H1 (cell line): ENCODE measurements around the gene UFC1. TPM values are rescaled to one million over a fixed set of nuclear protein-coding genes. Genes with fewer than 3 reads are reported as not detected.

Experiments
- CHD7 ChIP-seq: fragments of 300-600 bp; sonication (generic); IDR thresholded peaks from 2 replicates; pipeline ENCODE4 v1.7.1; 2012; ENCODE audit warnings: low read length, moderate library complexity, mild to moderate bottlenecking, inconsistent platforms; ENCODE audit not compliant: insufficient replicate concordance
- CREB1 ChIP-seq: IDR thresholded peaks from 2 replicates; pipeline ENCODE4 v1.6.1; 2012; ENCODE audit warnings: inconsistent platforms
- GABPA ChIP-seq: IDR thresholded peaks from 2 replicates; pipeline ENCODE4 v1.6.1; 2011; ENCODE audit warnings: mild to moderate bottlenecking, low read length, moderate library complexity, borderline replicate concordance; ENCODE audit not compliant: insufficient read depth
- JUND ChIP-seq: IDR thresholded peaks from 2 replicates; pipeline ENCODE4 v1.6.1; 2011; ENCODE audit warnings: mild to moderate bottlenecking, improper control_type of control experiment, low read length
- POLR2AphosphoS5 ChIP-seq: IDR thresholded peaks from 2 replicates; pipeline ENCODE4 v1.6.1; 2011; ENCODE audit warnings: low read depth, low read length
- RBBP5 ChIP-seq: IDR thresholded peaks from 2 replicates; pipeline ENCODE4 v1.7.1; 2012; ENCODE audit warnings: low read depth, mild to moderate bottlenecking, inconsistent platforms, low read length, moderate library complexity, borderline replicate concordance
- SAP30 ChIP-seq: fragments of 300-600 bp; sonication (generic); IDR thresholded peaks from 2 replicates; pipeline ENCODE4 v1.7.1; 2012; ENCODE audit warnings: low read length, moderate library complexity, mild to moderate bottlenecking, inconsistent platforms; ENCODE audit not compliant: insufficient read depth, insufficient replicate concordance
- SP2 ChIP-seq: IDR thresholded peaks from 2 replicates; pipeline ENCODE4 v1.6.1; 2012; ENCODE audit warnings: mild to moderate bottlenecking, low read length, inconsistent platforms
- SUZ12 ChIP-seq: fragments of 200-600 bp; sonication (generic); IDR thresholded peaks from 2 replicates; pipeline ENCODE4 v1.6.1; 2012; ENCODE audit warnings: mild to moderate bottlenecking, inconsistent platforms, low read length, moderate library complexity, mixed read lengths
- TEAD4 ChIP-seq: IDR thresholded peaks from 2 replicates; pipeline ENCODE4 v1.6.1; 2012; ENCODE audit warnings: low read depth, low read length, inconsistent platforms, mixed read lengths
- polyA plus RNA-seq, 7 experiments: library from polyadenylated mRNA; depleted of rRNA in 3 of 7; stranded (reverse) in 5 of 7; unstranded in 2 of 7; fragments of >200 nt in 5 of 7; fragments of 200-250 nt in 2 of 7; gene quantifications; 1 replicate in 5 of 7; 2 replicates in 1 of 7; 4 replicates in 1 of 7; pipeline versions ENCODE4 v1.2.1 to v1.2.3, GENCODE V29; 2011 to 2013; ENCODE audit warnings: missing spikeins in 2 of 7, mixed read lengths in 2 of 7
- total RNA-seq: library from RNA; stranded (reverse); fragmentation: NEBNext Ultra II Directional; extraction: Animal tissue kit (Norgen Biotek cat#: 25700); gene quantifications from 2 replicates; pipeline ENCODE4 v1.2.1, GENCODE V29; 2021

UFC1 gene
- total and polyA plus RNA-seq, 2 of the 8 experiments (the other 6 are each of a cell fraction or from before 2014, with no cell fraction given), result 67.8 to 102 TPM

GRCh38 chr1:161175771-161176453, 22.1 kb downstream of the UFC1 start (continued):
- no peak for TF ChIP-seq CHD7
- TF ChIP-seq CREB1, result no peak
- no peak for TF ChIP-seq GABPA
- no peak for TF ChIP-seq SAP30
- no peak for TF ChIP-seq JUND
- no peak for TF ChIP-seq SP2
- no peak for TF ChIP-seq SUZ12
- TF ChIP-seq TEAD4, result no peak
- no peak for TF ChIP-seq RBBP5
- TF ChIP-seq POLR2AphosphoS5, result no peak
